K562 (cell line): ENCODE data around the gene ZNF490.

Experiments used
- ETV6 ChIP-seq, 3 experiments: fragments of 150-350 bp in 1 of 3; sonication (generic) in 1 of 3; formaldehyde crosslinking in 1 of 3; IDR thresholded peaks; 2 replicates each; pipeline versions ENCODE4 v1.6.1 to v1.8.0; 2014 to 2022; ENCODE audit warnings: borderline replicate concordance in 2 of 3, low read depth in 2 of 3, antibody characterized with exemption in 1 of 3, low read length in 1 of 3, mild to moderate bottlenecking in 1 of 3, missing genetic modification reagents in 1 of 3
- ILF3 ChIP-seq: fragments of 450-650 bp; IDR thresholded peaks from 2 replicates; pipeline ENCODE4 v1.6.1; 2018; ENCODE audit warnings: antibody characterized with exemption, mild to moderate bottlenecking, moderate library complexity, borderline replicate concordance
- POLR2A ChIP-seq: fragments of 450-650 bp; conservative IDR thresholded peaks from 2 replicates; pipeline ENCODE4 v1.6.1; 2016

DNA sequence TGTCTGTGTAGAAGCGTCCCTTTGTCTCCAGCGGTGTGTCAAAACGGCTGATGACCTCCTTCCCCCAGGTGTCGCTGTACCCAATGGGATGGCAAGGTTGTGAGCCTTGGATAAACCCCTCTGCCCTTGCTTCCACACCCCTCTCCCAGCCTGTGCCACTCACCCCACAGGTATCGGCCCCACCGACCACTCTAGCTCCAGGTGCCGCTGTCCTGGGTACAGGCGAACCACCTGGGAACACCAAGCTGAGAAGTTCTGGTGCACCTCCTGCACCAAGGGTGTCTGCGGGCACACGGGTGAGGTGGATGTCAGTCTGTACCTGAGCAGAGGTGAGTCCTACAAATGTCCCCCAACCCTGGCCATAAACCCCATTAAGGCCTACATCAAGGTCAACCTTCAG is 39.3 kb upstream of the ZNF490 start:
- TF ChIP-seq POLR2A (no peak), ILF3 (no peak), ETV6 (IDR thresholded peaks at IDR 0.05; ENCODE audit: borderline replicate concordance in 1 of 2, low read depth in 2 of 2, low read length in 1 of 2) (no peak), ETV6 (CRISPR knock-in tag; IDR thresholded peaks at IDR 0.05; ENCODE audit: borderline replicate concordance) (no peak)
